ENCODE data around the gene COL6A6.

GRCh38 chr3:130506031-130506430, 10.9 kb upstream of the COL6A6 start:
- TF ChIP-seq CTCF (conservative IDR thresholded peaks at IDR 0.05; ENCODE audit: low read depth, low read length) = no peak
- no peak for TF ChIP-seq EZH2 (IDR thresholded peaks at IDR 0.05; ENCODE audit: borderline replicate concordance, low read depth, low read length, poor library complexity, severe bottlenecking)

All from A673 (cell line).